IMR-90 (cell line): ENCODE data around the gene ZNF532. TPM values are rescaled to one million over a fixed set of nuclear protein-coding genes. Genes with fewer than 3 reads are reported as not detected.

Experiments used
- ATAC-seq: fragments of 200-7000 bp; cut with Tn5 transposase; 2 replicates; pipeline ENCODE4 v1.9.1; 2020; ENCODE audit warnings: low read depth, mild to moderate bottlenecking, moderate library complexity
- BruUV-seq: library from RNA; stranded (reverse); fragments of 400-500 nt; replicated peaks from 2 replicates; lab custom pipeline; 2021; lab: Mats Ljungman, UMichigan
- CTCF ChIA-PET: fragments of 300-600 bp; formaldehyde crosslinking; extraction: SDS; loops from one replicate; lab custom pipeline; 2021; ENCODE audit warnings: antibody characterized with exemption; lab: Yijun Ruan, JAX
- POLR2A ChIA-PET: fragments of 300-600 bp; sonication (Branson Sonifier 250); formaldehyde crosslinking; loops from one replicate; lab custom pipeline; 2022; ENCODE audit warnings: antibody characterized with exemption; ENCODE audit not compliant: unreplicated experiment; lab: Charles Lee
- DNase-seq: peaks from one replicate; pipeline ENCODE4 v3.0.0; 2013
- H2AFZ ChIP-seq: replicated peaks from 2 replicates; pipeline ENCODE3; 2013; ENCODE audit warnings: low read length, mild to moderate bottlenecking; ENCODE audit not compliant: poor library complexity
- H2AK5ac ChIP-seq: 2 replicates; pipeline ENCODE4 v1.6.1; 2013; ENCODE audit warnings: low read depth, low read length, inconsistent platforms
- H2AK9ac ChIP-seq: replicated peaks from 2 replicates; pipeline ENCODE3; 2013; ENCODE audit warnings: mild to moderate bottlenecking, low read depth, low read length, moderate library complexity; ENCODE audit not compliant: poor library complexity
- H2BK120ac ChIP-seq: 2 replicates; pipeline ENCODE4 v1.6.1; 2013; ENCODE audit warnings: low read depth, low read length, inconsistent platforms
- H2BK15ac ChIP-seq: 3 replicates; pipeline ENCODE4 v1.6.1; 2013; ENCODE audit warnings: low read depth, low read length, inconsistent platforms
- H2BK20ac ChIP-seq: 2 replicates; pipeline ENCODE4 v1.6.1; 2013; ENCODE audit warnings: low read depth, mild to moderate bottlenecking, inconsistent platforms, low read length, moderate library complexity
- H2BK5ac ChIP-seq: 2 replicates; pipeline ENCODE4 v1.6.1; 2013; ENCODE audit warnings: mild to moderate bottlenecking, low read depth, low read length, inconsistent platforms; ENCODE audit not compliant: poor library complexity, severe bottlenecking
- H3K14ac ChIP-seq: replicated peaks from 2 replicates; pipeline ENCODE4 v1.6.1; 2013; ENCODE audit warnings: low read depth, low read length, inconsistent platforms
- H3K18ac ChIP-seq: 2 replicates; pipeline ENCODE4 v1.6.1; 2013; ENCODE audit warnings: low read depth, low read length, control low read depth
- H3K23ac ChIP-seq: 2 replicates; pipeline ENCODE4 v1.6.1; 2013; ENCODE audit warnings: low read depth, low read length, inconsistent platforms
- H3K27ac ChIP-seq: 2 replicates; pipeline ENCODE4 v1.5.1; 2013; ENCODE audit warnings: mild to moderate bottlenecking, control low read depth, low read length; ENCODE audit not compliant: insufficient read depth
- H3K27me3 ChIP-seq: 2 replicates; pipeline ENCODE4 v1.6.1; 2013; ENCODE audit warnings: low read length; ENCODE audit not compliant: control insufficient read depth, insufficient read depth
- H3K36me3 ChIP-seq: 2 replicates; pipeline ENCODE4 v1.6.1; 2013; ENCODE audit warnings: low read length, mixed read lengths; ENCODE audit not compliant: control insufficient read depth, insufficient read depth
- H3K4ac ChIP-seq: 2 replicates; pipeline ENCODE4 v1.6.1; 2013; ENCODE audit warnings: low read depth, low read length, inconsistent platforms
- H3K4me1 ChIP-seq: 2 replicates; pipeline ENCODE4 v1.6.1; 2013; ENCODE audit warnings: low read length, mixed read lengths; ENCODE audit not compliant: control insufficient read depth, insufficient read depth
- H3K4me2 ChIP-seq: 2 replicates; pipeline ENCODE4 v1.6.1; 2013; ENCODE audit warnings: low read depth, mild to moderate bottlenecking, control low read depth, low read length, moderate library complexity
- H3K4me3 ChIP-seq: 2 replicates; pipeline ENCODE4 v1.5.1; 2013; ENCODE audit warnings: low read depth, mild to moderate bottlenecking, control low read depth, low read length, moderate library complexity; ENCODE audit not compliant: insufficient read depth
- H3K56ac ChIP-seq: 2 replicates; pipeline ENCODE4 v1.6.1; 2013; ENCODE audit warnings: low read length, inconsistent platforms; ENCODE audit not compliant: insufficient read depth; ENCODE audit errors: extremely low read depth
- H3K79me1 ChIP-seq, 2 experiments: 2 replicates each; pipeline ENCODE4 v1.6.1; 2013; ENCODE audit warnings: low read length in 2 of 2, inconsistent platforms in 1 of 2, low read depth in 1 of 2
- H3K9ac ChIP-seq: 2 replicates; pipeline ENCODE4 v1.6.1; 2013; ENCODE audit warnings: low read depth, low read length, control low read depth
- H3K9me1 ChIP-seq: 2 replicates; pipeline ENCODE4 v1.6.1; 2013; ENCODE audit warnings: low read length, inconsistent platforms; ENCODE audit not compliant: insufficient read depth
- H3K9me3 ChIP-seq: 2 replicates; pipeline ENCODE4 v1.6.1; 2013; ENCODE audit warnings: low read length; ENCODE audit not compliant: control insufficient read depth, insufficient read depth
- H4K20me1 ChIP-seq: 2 replicates; pipeline ENCODE4 v1.6.1; 2013; ENCODE audit warnings: low read length, inconsistent platforms; ENCODE audit not compliant: insufficient read depth
- H4K5ac ChIP-seq: 2 replicates; pipeline ENCODE4 v1.6.1; 2013; ENCODE audit warnings: mild to moderate bottlenecking, low read depth, low read length, control low read depth
- H4K8ac ChIP-seq, 2 experiments: 2 replicates each; pipeline ENCODE4 v1.6.1; 2013; ENCODE audit warnings: low read depth in 2 of 2, low read length in 2 of 2, control low read depth in 1 of 2, inconsistent platforms in 1 of 2
- H4K91ac ChIP-seq: 2 replicates; pipeline ENCODE4 v1.6.1; 2013; ENCODE audit warnings: low read depth, low read length, inconsistent platforms; ENCODE audit not compliant: insufficient read depth
- BHLHE40 ChIP-seq: fragments of 150-350 bp; IDR thresholded peaks from 2 replicates; pipeline ENCODE4 v1.6.1; 2016; ENCODE audit warnings: mild to moderate bottlenecking, low read depth, low read length
- CEBPB ChIP-seq: IDR thresholded peaks from 2 replicates; pipeline ENCODE4 v1.6.1; 2012; ENCODE audit warnings: low read depth, low read length, improper control_type of control experiment
- CTCF ChIP-seq: conservative IDR thresholded peaks from 2 replicates; pipeline ENCODE4 v1.5.1; 2012; ENCODE audit warnings: mild to moderate bottlenecking, low read depth, low read length, improper control_type of control experiment
- ELK1 ChIP-seq: fragments of 150-350 bp; IDR thresholded peaks from 2 replicates; pipeline ENCODE4 v1.6.1; 2016; ENCODE audit warnings: low read depth, mild to moderate bottlenecking, low read length, moderate library complexity, borderline replicate concordance
- FOS ChIP-seq: fragments of 150-350 bp; IDR thresholded peaks from 2 replicates; pipeline ENCODE4 v1.6.1; 2016; ENCODE audit warnings: low read depth, low read length
- MAFK ChIP-seq: IDR thresholded peaks from 2 replicates; pipeline ENCODE4 v1.6.1; 2012; ENCODE audit warnings: low read depth, low read length, improper control_type of control experiment
- MAZ ChIP-seq: IDR thresholded peaks from 2 replicates; pipeline ENCODE4 v1.6.1; 2012; ENCODE audit warnings: low read depth, mild to moderate bottlenecking, low read length, improper control_type of control experiment, moderate library complexity, borderline replicate concordance
- MXI1 ChIP-seq: IDR thresholded peaks from 2 replicates; pipeline ENCODE4 v1.6.1; 2012; ENCODE audit warnings: low read depth, mild to moderate bottlenecking, low read length, moderate library complexity, borderline replicate concordance
- NFE2L2 ChIP-seq: fragments of 150-350 bp; IDR thresholded peaks from 2 replicates; pipeline ENCODE4 v1.6.1; 2016; ENCODE audit warnings: low read depth, mild to moderate bottlenecking, low read length
- POLR2A ChIP-seq: IDR thresholded peaks from 2 replicates; pipeline ENCODE4 v1.6.1; 2012; ENCODE audit warnings: mild to moderate bottlenecking, low read depth, low read length
- RAD21 ChIP-seq: IDR thresholded peaks from 2 replicates; pipeline ENCODE4 v1.6.1; 2012; ENCODE audit warnings: low read length, improper control_type of control experiment
- RFX5 ChIP-seq: IDR thresholded peaks from 2 replicates; pipeline ENCODE4 v1.8.0; 2012; ENCODE audit warnings: low read depth, mild to moderate bottlenecking, low read length, moderate library complexity
- USF2 ChIP-seq: fragments of 150-350 bp; IDR thresholded peaks from 2 replicates; pipeline ENCODE4 v1.6.1; 2017; ENCODE audit warnings: mild to moderate bottlenecking, antibody characterized with exemption, low read length, low read depth
- WGBS, 2 experiments: methylation state at CpG; one replicate each; pipeline versions ENCODE4 v1.1.5 to v1.1.7; 2013; ENCODE audit warnings: missing lambda C conversion rate in 2 of 2; ENCODE audit not compliant: insufficient read length in 1 of 2; ENCODE audit errors: extremely low coverage in 2 of 2; 5-methylcytosine and 5-hydroxymethylcytosine counted together
- dilution Hi-C: fragments of 300-500 bp; cut with HindIII; formaldehyde crosslinking; loops from one replicate; pipeline ENCODE4 v1.14.3; 2018; ENCODE audit warnings: low sequenced_read_pairs; ENCODE audit not compliant: unreplicated experiment
- in situ Hi-C: fragments of 300-500 bp; cut with MboI; formaldehyde crosslinking; loops from 3 replicates; pipeline ENCODE4 v1.14.3; 2019; ENCODE audit warnings: low sequenced_read_pairs, inconsistent platforms, mixed read lengths
- intact Hi-C: fragments of 100-400 bp; cut with micrococcal nuclease; formaldehyde crosslinking; loops from 2 replicates; pipeline ENCODE4 v1.10.0; 2022
- polyA plus RNA-seq, 3 experiments: library from polyadenylated mRNA; depleted of rRNA; stranded (reverse); fragments of >200 nt; gene quantifications; 2 replicates each; pipeline ENCODE4 v1.2.3, GENCODE V29; 2012; ENCODE audit warnings: low replicate concordance in 1 of 3
- total RNA-seq: library from RNA; depleted of rRNA; stranded (reverse); fragments of >200 nt; gene quantifications from 2 replicates; pipeline ENCODE4 v1.2.3, GENCODE V29; 2012

Gene ZNF532
- total and polyA plus RNA-seq, 2 of the 4 experiments (the other 2 are of a cell fraction) = 29.9 to 45.8 TPM

- no peak for TF ChIP-seq CEBPB
Measured at GRCh38 chr18:58951986-58952702, 87.5 kb downstream of the ZNF532 start (continued).

- in situ Hi-C loops (no loop called here), intact Hi-C loops (loop anchor here (5.0 kb wide), 1 partner anchor 166 kb away; no protein-coding TSS in a partner anchor), dilution Hi-C loops (no loop called here)
- no peaks in the 10 kb centered on the region for H3K9me3 ChIP-seq
- ChIA-PET CTCF (no interaction called here), POLR2A (interaction anchor here (0.6 kb wide), 1 partner anchor 25 kb away, joined by 3 read pairs; no protein-coding TSS in a partner anchor)
- H4K20me1 ChIP-seq = no peaks in the 10 kb centered on the region
- H4K8ac ChIP-seq = no peak overlapping the region
- no peak overlapping the region for H3K14ac ChIP-seq
- no peaks in the 10 kb centered on the region for H3K27me3 ChIP-seq
- no peak overlapping the region for H3K9ac ChIP-seq
- peaks cover 16% of the 10 kb centered on the region for H3K36me3 ChIP-seq
- H3K4me3 ChIP-seq = no peak overlapping the region
- H2BK20ac ChIP-seq = no peak overlapping the region
- H4K91ac ChIP-seq = no peak overlapping the region
- no peak overlapping the region for H3K56ac ChIP-seq
- H3K9me1 ChIP-seq = peaks cover 11% of the 10 kb centered on the region
- peaks cover 13 to 31% of the 10 kb centered on the region in 2 experiments for H3K79me1 ChIP-seq
- no peak overlapping the region for H3K18ac ChIP-seq
- H2BK120ac ChIP-seq = no peak overlapping the region
- no peak overlapping the region for H2BK5ac ChIP-seq
- H4K5ac ChIP-seq = no peak overlapping the region
- H3K4me1 ChIP-seq = 0 out of 2 replicates have a peak, but pooled peaks cover 2% of the 10 kb centered on the region
- H3K4me2 ChIP-seq = no peak overlapping the region
- H3K23ac ChIP-seq = no peak overlapping the region
- peak; percentile 71 for ATAC-seq
- BruUV-seq = no TSS peak
- DNase-seq = no peak
- no peak overlapping the region for H2AK5ac ChIP-seq
- no CpG with 5 or more reads among the region's 3 CpGs for WGBS, 2 experiments
- no peak overlapping the region for H2AFZ ChIP-seq
- no peak overlapping the region; the same call in 1 of the 2 replicates for H3K27ac ChIP-seq
- no peak overlapping the region for H2BK15ac ChIP-seq
- no peak overlapping the region for H3K4ac ChIP-seq
- H2AK9ac ChIP-seq = no peak overlapping the region
- TF ChIP-seq CTCF (no peak), RAD21 (no peak), RFX5 (no peak), USF2 (no peak), BHLHE40 (no peak), POLR2A (no peak), MAFK (no peak), CEBPB (no peak), MAZ (no peak), MXI1 (no peak), NFE2L2 (no peak), ELK1 (no peak), FOS (no peak)
Measured at GRCh38 chr18:58952858-58953257, 88.2 kb downstream of the ZNF532 start.
